GM08714 (cell line): ENCODE results near the gene HEMGN.
"Not testable (repeated sequence)": the region's sequence is repeated elsewhere in the genome, so short reads cannot be mapped to it uniquely, and the experiment has no call there.

ENCODE experiments used
- H3K4me3 ChIP-seq: fragments of 200-500 bp; sonication (Bioruptor generic); 2 replicates; pipeline ENCODE4 v1.5.1; 2014; ENCODE audit warnings: mild to moderate bottlenecking, low read length, inconsistent platforms
- ZNF274 ChIP-seq: IDR thresholded peaks from 2 replicates; pipeline ENCODE4 v1.6.1; 2012; ENCODE audit warnings: mild to moderate bottlenecking, low read depth, low read length

HEMGN gene

DNA sequence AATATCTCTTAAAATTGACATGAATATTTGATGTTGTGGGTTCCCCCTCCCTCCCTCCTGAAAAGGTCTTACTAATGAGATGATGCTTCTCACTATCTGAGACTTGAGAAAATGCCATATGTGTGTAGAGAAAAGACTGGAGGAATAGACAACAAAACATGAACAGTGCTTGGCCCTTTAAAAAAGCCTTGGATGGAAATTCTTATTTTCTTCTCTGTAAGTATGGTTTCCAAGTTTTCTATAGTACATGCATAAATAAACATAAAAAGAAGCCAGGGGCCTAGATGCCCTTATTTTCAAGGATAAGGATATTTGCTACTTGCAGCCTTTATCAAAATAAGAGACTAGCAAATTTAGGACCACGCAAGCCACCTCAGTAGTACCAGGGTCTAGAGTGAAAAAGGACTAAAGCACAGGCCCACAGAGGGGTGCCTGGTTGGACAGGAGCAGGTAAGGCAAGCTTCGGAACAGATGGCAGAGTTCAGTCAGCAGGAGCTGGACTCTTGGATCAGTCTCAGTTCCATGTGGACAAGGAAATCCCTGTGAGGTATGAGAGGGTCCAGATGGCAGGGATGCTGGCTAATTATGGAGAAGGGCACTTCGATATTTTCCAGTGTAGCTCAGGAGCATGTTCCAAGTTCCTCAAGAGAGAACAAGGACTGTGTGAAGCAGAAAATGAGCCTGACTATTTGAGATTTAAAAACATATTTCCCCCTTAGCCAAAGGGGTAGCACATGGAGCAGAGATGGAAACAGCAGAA is 40.6 kb upstream of the HEMGN start:
- no peak for TF ChIP-seq ZNF274

DNA sequence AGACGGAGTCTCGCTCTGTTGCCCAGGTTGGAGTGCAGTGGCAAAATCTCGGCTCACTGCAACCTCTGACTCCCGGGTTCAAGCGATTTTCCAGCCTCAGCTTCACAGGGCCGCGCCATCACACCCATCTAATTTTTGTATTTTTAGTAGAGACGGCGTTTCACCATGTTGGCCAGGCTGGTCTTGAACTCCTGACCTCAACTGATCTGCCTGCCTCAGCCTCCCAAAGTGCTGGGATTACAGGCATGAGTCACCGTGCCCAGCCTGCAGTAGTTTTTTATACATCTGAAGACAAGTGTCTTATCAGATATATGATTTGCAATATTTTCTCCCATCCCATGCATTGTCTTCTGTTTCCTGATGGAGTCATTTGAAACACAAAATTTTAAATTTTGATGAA is 38.7 kb upstream of the HEMGN start:
- H3K4me3 ChIP-seq = not testable (repeated sequence)

More for the DNA sequence above, 40.6 kb upstream of the HEMGN start:
- H3K4me3 ChIP-seq = no peak overlapping the region

DNA sequence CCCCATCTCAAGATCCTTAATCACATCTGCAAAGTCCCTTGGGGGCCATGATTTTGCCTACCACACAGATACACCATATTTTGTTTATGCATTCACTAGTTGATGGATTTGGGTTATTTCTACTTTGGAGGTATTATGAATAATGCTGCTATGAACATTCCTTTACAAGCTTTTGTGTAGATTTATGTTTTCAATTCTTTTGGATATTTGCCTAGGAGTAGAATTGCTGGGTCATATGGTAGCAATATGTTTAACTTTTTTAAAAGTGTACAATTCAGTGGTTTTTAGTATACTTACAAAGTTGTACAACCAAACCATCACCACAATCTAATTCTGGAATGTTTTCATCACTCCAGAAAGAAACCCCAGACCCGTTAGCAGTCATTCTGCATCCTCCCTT is 37.4 kb upstream of the HEMGN start:
- H3K4me3 ChIP-seq = no peak overlapping the region
- TF ChIP-seq ZNF274 = no peak

DNA sequence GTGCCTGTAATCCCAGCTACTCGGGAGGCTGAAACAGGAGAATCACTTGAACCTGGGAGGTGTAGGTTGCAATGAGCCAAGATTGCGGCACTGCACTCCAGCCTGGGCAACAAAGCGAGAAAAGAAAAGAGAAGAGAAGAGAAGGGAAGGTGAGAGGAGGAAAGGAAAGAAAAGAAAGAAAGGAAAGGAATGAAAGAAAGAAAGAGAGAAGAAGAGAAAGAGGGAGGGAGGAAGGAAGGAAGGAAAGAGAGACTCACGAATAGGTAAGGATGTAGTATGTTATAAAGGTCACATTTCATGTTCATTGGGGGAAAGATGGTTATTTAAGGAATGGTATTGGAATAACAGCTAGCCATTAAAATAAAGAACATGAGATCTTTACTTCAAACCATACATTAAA is 34.8 kb upstream of the HEMGN start:
- no peak for TF ChIP-seq ZNF274
- no peak overlapping the region for H3K4me3 ChIP-seq

DNA sequence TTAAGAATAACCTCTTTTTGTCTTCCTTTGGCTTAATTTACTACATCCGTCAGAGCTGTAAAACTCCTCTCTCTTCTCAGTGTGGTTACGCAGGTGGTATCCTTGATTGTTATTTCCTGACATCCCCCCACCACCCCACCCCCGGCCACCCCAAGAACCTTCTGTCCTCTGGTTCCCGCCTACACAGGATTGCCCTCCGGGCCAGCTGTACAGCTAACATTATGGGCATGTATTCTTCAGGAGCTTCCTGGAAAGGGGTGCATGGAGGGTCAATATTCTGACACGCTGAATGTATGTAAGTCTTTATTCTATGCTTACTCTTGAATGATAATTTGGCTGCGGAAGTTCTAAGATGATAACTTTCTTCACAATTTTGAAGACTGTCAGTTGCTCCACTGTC is 32.2 kb upstream of the HEMGN start:
- H3K4me3 ChIP-seq = no peak overlapping the region
- no peak for TF ChIP-seq ZNF274

DNA sequence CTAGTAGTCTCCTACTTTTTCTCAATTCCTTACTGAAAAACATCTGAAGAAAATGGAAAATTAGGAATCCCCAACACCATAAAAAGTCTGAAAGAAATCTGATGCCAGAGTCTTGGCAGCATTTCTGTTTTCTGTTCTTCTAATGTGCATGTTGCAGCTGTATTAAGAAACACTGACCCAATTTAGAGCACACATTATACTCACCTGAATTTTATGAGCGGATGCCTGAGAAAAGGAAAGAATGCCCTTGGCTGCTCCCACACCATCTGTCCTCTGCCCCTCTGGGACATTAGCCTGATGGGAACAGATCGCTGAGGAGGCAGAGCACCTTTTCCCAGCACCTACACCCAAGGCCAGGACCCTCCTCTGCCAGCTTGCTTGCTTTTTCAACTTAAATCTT is 31.0 kb upstream of the HEMGN start:
- no peak overlapping the region for H3K4me3 ChIP-seq
- TF ChIP-seq ZNF274 = no peak

DNA sequence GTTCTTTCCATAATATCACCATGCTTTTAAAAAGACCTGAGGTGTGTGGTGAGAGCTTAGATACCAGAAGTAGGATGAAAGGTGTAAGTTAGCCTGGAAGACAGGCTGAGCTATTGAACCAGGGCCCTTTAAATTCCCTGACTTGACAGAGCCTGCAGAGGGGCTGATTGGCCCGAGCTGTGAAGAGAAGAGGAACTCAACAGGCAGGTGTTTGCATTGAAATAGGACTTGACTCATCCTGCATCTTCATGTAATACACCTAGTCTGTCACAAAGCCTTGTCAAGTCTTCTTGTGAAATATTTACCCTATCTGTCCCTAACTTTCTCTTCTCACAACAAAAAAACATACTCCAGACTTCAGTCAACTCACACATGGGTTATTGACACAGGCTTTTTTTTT is 28.5 kb upstream of the HEMGN start:
- no peak overlapping the region for H3K4me3 ChIP-seq
- TF ChIP-seq ZNF274 = no peak

DNA sequence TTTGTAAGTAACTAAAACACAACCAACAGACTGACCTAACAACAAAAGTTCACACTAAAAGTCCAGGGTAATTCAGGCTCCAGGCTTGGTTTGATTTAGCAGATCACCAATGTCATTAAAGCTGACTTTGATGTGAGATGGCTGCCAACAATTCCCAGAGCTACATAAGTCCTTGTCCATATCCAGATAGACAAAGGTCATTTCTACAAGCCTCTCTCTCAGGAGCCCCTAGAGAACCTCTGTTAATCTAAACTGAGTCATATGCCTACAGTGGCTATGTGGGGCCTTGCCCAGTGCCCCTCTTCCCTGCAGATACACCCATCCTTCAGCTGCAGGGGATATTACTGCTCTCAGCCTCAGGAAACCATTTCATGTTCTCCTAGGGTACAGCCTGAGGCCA is 26.9 kb upstream of the HEMGN start:
- TF ChIP-seq ZNF274 = no peak
- H3K4me3 ChIP-seq = no peak overlapping the region

DNA sequence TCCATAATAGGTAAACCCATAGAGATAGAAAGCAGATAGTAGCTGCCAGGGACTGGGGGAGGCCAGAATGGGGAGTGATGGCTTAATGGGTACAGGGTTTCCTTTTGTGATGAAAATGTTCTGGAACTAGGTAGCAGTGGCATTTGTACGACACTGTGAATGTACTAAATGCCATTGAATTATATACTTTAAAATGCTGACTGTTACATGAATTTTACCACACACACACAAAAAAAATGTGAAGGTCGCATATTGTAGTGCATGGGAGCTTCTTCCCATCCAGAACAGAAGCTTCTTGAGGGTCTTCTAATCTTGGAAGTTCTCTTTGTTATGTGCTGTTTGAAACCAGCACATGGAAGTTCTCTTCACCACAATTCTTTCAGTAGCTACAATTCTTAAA is 25.3 kb upstream of the HEMGN start:
- no peak overlapping the region for H3K4me3 ChIP-seq
- no peak for TF ChIP-seq ZNF274

DNA sequence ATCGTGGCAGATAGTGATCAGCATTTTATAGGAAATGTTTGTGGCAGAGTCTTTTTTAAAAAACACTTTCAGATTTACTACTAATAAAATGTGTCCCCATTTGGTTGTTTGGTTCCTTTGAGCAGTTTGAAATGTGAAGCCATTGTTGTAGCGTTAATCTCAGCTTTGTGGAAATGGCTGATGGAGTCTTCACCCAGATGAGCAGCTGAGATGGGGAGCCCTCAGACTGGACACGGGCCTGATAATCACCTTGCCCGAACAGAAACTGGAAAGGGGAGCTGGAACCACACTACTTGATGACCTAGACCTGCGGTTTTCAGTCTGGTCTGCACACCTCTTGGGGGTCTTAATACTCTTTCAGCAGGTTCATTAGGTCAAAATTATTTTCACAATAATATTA is 24.6 kb upstream of the HEMGN start:
- no peak for TF ChIP-seq ZNF274
- no peak overlapping the region for H3K4me3 ChIP-seq

DNA sequence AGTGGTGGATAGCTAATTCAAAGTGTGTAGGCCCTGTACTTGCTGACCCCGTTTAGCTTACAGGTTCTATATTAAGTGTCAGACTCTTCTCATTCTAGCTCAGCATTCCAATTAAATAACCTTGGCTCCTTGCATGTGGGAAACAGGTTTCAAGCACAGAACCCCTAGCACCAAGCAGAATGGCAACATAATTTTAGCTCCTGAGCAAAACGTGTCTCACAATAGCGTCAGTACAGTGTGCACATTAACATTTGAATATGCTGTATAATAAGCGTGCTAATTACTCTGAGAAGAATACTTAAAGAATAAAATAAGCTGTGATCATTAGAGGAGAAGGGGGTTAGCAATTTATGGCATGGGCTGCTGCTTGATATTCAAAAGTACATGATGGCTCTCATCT is 24.2 kb upstream of the HEMGN start:
- no peak overlapping the region for H3K4me3 ChIP-seq
- no peak for TF ChIP-seq ZNF274

DNA sequence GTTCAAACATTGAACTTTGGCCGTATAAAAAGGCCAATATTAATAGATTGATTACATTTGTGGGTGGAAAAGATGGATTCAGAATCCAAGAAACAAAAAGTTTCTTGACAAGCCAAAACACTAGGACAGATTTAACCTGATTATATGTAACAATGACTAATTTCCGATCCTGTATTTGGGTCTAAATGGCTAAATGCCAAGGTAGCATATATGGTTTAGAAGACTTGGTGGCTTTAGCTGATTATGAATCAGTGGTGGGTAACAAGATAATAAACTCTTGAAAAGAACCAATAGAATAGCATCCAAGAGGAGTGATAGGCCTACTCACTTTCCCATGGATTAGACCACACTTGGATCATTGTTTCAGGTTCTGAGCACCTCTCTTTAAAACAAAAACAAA is 23.4 kb upstream of the HEMGN start:
- no peak for TF ChIP-seq ZNF274

DNA sequence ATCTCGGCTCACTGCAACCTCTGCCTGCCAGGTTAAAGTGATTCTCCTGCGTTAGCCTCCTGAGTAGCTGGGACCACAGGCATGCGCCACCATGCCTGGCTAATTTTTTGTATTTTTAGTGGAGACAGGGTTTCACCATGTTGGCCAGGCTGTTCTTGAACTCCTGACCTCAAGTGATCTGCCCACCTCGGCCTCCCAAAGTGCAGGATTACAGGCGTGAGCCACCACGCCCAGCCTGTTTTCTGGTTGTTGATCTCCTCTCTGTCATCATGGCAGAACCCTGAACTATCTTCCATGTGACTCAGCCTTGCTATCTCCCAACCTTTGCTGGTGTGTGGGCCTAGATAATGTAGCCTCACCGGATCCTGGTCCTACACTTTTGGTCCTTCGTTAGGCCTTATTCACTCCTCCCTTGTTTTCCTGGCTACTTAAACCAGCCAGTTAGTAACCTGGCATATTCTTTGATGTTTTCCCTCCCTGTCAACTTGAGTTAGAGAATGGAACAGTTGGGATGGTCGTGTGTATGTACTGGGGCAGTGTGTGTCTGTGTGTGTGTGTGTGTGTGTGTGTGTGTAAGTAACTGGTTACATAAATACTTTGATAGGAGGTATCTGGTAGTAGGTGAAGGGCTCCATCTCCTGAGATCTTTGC is 22.8 kb upstream of the HEMGN start:
- H3K4me3 ChIP-seq = not testable (repeated sequence)

More for the DNA sequence above, 23.4 kb upstream of the HEMGN start:
- H3K4me3 ChIP-seq = no peak overlapping the region

DNA sequence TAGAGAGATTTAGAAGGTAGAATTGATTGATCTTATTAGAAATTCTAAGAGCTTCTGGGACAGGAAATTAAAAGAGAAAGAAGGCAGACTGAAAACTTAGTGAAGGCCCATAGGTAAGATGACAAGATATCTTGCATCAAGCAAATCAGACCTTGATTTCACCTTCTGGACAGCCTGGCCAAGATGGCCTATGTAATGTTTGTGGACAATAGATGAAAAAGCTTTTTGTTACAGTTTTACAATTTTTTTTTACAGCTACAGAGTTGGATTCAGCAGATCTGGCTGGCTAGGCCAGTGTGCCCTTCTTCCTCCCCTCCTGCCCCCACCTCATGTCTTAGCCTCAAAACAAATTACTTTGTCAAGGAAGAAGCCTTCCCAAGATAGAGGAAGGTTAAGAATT is 21.6 kb upstream of the HEMGN start:
- no peak for TF ChIP-seq ZNF274
- no peak overlapping the region for H3K4me3 ChIP-seq

DNA sequence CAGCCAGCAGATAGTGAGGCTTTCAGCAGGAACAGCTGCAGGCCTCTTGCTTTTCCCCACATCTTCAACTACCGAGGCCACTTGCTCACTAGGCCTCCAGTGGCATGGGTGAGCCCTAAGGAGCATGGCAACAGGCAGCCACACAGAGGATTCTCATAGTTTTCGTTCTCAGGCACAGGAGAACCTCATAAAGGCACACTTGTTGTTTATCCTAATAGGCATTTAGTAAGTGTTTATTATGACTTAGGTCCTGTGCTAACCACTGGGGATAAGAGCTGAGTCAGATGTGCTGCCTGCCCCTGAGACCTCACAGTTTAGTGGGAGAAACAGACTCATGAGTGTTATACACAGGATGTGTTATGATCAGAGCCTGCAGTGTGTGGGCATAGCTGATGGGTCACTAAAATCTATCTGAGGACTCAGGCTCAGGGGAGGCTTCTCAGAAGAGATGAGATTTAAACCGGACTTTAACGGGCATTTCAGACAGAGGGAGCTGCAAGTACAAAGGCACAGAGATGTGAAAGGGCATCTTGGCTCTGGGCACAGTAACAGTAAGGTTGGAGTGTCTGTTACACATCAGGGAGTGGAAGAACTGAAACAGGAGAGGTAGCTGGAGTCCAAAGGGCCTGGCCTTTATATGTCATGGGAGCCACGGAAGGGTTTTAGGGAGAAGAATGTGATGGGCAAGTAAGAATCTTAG is 21.0 kb upstream of the HEMGN start:
- no peak overlapping the region for H3K4me3 ChIP-seq
- TF ChIP-seq ZNF274 = no peak
